ENCODE data around the gene IFITM10. TPM values are rescaled to one million over a fixed set of nuclear protein-coding genes. Genes with fewer than 3 reads are reported as not detected.
A peak's percentile ranks its signal among the peaks of the same experiment; 100 is the strongest.

IFITM10 gene
- total and polyA plus RNA-seq, 9 of the 15 experiments (the other 6 are each of a cell fraction or from before 2014, with no cell fraction given): 0.08 to 0.13 (median 0.09) TPM; not detected in 6

DNA sequence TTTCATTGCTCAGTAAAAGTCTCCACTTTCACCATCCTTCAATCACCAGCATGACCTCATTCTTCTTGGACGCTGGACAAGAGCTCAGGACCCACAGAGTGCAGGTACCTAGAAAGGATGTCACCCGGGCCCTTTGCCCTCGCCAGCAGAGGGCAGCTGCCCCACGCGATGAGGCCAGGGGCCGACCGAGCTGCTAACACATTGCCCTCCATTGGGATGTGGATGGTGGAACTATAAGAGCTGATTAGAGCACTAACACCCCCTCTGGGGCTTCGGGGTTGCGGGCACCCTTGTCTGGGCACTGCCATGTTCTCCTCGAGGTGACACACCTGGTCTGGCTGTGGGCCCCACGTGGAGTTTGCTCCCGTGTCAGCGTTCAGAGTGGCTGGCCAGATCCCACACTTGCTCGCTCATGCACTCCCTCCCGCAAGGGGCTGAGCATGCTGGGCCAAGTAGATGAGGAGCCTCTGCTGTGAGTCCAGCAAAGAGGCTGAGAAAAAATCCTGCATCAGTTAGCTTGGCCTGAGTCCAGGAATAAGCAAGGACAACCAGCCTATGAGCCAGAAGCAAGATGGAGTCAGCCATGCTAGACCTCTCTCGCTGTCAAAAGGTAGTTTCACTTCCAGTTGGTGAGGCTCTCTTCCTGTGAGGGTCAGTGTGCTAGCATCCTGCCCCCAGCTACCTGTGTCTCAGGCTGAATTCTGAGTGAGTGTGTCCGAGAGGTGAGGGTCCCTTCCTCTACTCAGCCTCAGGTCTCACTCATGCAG lies 43.6 kb downstream of the IFITM10 start:
- peak in 2 of 4 experiments; percentile 26 to 30 for DNase-seq (ENCODE audit: extremely low read depth in 1 of 4, low spot score in 3 of 4)
- H3K79me2 ChIP-seq (ENCODE audit: control insufficient read depth, insufficient read depth, low read length): no peaks in the 10 kb centered on the region
- in situ Hi-C loops (cut with MboI): no loop called here
- 0% methylated on average over 17 of the region's 17 CpGs for WGBS (ENCODE audit: insufficient coverage, low coverage, missing lambda C conversion rate)
- CTCF ChIA-PET (ENCODE audit: low intra/inter-chr PET ratio): interaction anchor here (0.6 kb wide), 1 partner anchor 125 kb away, joined by 3 read pairs; no protein-coding TSS in a partner anchor
- intact Hi-C loops (cut with micrococcal nuclease): no loop called here
- no peak overlapping the region for H2AFZ ChIP-seq (ENCODE audit: low read depth, low read length)
- no peak overlapping the region for H3K27ac ChIP-seq (ENCODE audit: extremely low read depth, low read depth, low read length)
- no peak overlapping the region for H3K9ac ChIP-seq (ENCODE audit: insufficient read depth in 1 of 2, low read depth in 2 of 2, low read length in 2 of 2)
- peak; percentile 55 for FAIRE-seq
- no peak overlapping the region for H3K4me2 ChIP-seq (ENCODE audit: insufficient read depth, low read length)
- H3K4me3 ChIP-seq: no peak overlapping the region
- H3K9me3 ChIP-seq (replicated peaks; ENCODE audit: control insufficient read depth, insufficient read depth, low read depth, low read length): no peaks in the 10 kb centered on the region
- ATAC-seq: peak; percentile 72
- no peaks in the 10 kb centered on the region for H3K36me3 ChIP-seq (ENCODE audit: control insufficient read depth, insufficient read depth, low read length)
- peaks cover 15 to 32% of the 10 kb centered on the region in 2 experiments; a peak in 4 of 5 replicates for H3K27me3 ChIP-seq (ENCODE audit: control insufficient read depth in 2 of 2, insufficient read depth in 2 of 2, low read length in 2 of 2)
- no peaks in the 10 kb centered on the region for H3K4me1 ChIP-seq (replicated peaks in 1 of 2; ENCODE audit: control insufficient read depth in 2 of 2, insufficient read depth in 2 of 2, low read length in 2 of 2)
- POLR2A ChIA-PET: interaction anchor here (1.4 kb wide), 1 partner anchor 26 kb away, joined by 3 read pairs; no protein-coding TSS in a partner anchor
- no peaks in the 10 kb centered on the region for H4K20me1 ChIP-seq (replicated peaks; ENCODE audit: control insufficient read depth, insufficient read depth, low read length)
- no TSS peak for BruUV-seq (replicated peaks)
- no peaks in the 10 kb centered on the region for H3K9me1 ChIP-seq (ENCODE audit: control insufficient read depth, insufficient read depth, low read length)
- TF ChIP-seq TEAD1 (CRISPR knock-in tag; IDR thresholded peaks at IDR 0.05) (no peak), DIDO1 (tag; IDR thresholded peaks at IDR 0.05; ENCODE audit: low read depth) (no peak), SMC3 (conservative IDR thresholded peaks at IDR 0.05; ENCODE audit: insufficient read depth, low read depth, low read length) (0 out of 2 replicates have a peak, but pooled peaks have one; percentile 22), NBN (IDR thresholded peaks at IDR 0.05; ENCODE audit: low read depth) (no peak), ZNF277 (CRISPR knock-in tag; IDR thresholded peaks at IDR 0.05; ENCODE audit: borderline replicate concordance) (no peak), ZBTB2 (IDR thresholded peaks at IDR 0.05) (no peak), SNRNP70 (optimal IDR thresholded peaks at IDR 0.05; ENCODE audit: low read depth, low read length) (no peak)
- TF ChIP-seq, protein P1, sequence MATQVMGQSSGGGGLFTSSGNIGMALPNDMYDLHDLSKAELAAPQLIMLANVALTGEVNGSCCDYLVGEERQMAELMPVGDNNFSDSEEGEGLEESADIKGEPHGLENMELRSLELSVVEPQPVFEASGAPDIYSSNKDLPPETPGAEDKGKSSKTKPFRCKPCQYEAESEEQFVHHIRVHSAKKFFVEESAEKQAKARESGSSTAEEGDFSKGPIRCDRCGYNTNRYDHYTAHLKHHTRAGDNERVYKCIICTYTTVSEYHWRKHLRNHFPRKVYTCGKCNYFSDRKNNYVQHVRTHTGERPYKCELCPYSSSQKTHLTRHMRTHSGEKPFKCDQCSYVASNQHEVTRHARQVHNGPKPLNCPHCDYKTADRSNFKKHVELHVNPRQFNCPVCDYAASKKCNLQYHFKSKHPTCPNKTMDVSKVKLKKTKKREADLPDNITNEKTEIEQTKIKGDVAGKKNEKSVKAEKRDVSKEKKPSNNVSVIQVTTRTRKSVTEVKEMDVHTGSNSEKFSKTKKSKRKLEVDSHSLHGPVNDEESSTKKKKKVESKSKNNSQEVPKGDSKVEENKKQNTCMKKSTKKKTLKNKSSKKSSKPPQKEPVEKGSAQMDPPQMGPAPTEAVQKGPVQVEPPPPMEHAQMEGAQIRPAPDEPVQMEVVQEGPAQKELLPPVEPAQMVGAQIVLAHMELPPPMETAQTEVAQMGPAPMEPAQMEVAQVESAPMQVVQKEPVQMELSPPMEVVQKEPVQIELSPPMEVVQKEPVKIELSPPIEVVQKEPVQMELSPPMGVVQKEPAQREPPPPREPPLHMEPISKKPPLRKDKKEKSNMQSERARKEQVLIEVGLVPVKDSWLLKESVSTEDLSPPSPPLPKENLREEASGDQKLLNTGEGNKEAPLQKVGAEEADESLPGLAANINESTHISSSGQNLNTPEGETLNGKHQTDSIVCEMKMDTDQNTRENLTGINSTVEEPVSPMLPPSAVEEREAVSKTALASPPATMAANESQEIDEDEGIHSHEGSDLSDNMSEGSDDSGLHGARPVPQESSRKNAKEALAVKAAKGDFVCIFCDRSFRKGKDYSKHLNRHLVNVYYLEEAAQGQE (IDR thresholded peaks at IDR 0.05; ENCODE audit: borderline replicate concordance): peak; percentile 40; the same call in 1 of the 2 replicates
- TF ChIP-seq, protein P1 (CRISPR knock-in tag; IDR thresholded peaks at IDR 0.05; ENCODE audit: low read depth): no peak

All from K562 (cell line).